Right ventricle myocardium superior (tissue), 1 donor: ENCODE results near the gene ACSS1. TPM values are rescaled to one million over a fixed set of nuclear protein-coding genes. Genes with fewer than 3 reads are reported as not detected.
A peak's percentile ranks its signal among the peaks of the same experiment; 100 is the strongest.

Experiments
- ATAC-seq: fragments of 200-7000 bp; cut with Tn5 transposase; one replicate; pipeline ENCODE4 v1.9.1; 2020; ENCODE audit warnings: mild to moderate bottlenecking; ENCODE audit not compliant: poor library complexity
- DNase-seq: peaks from one replicate; pipeline ENCODE4 v3.0.0-alpha.2; 2020
- intact Hi-C: fragments of 100-400 bp; cut with DNase I; formaldehyde crosslinking; loops from one replicate; pipeline ENCODE4 v1.11.2; 2022
- total RNA-seq: library from RNA; stranded (reverse); fragmentation: NEBNext Ultra II Directional; extraction: Animal tissue kit (Norgen Biotek cat#: 25700); gene quantifications from one replicate; pipeline ENCODE4 v1.2.1, GENCODE V29; 2021
- donor health status: DM: no; HTN: yes; CAD: no; lungs with severe emphysema.

Gene ACSS1
- total RNA-seq, 1 donor from 2014 or later = 143 TPM

GRCh38 chr20:25063546-25063945 lies 5.6 kb upstream of the ACSS1 start:
- DNase-seq = no peak
- intact Hi-C loops = loop anchor here (5.0 kb wide), 1 partner anchor 334 kb away; no protein-coding TSS in a partner anchor
- no peak for ATAC-seq

- intact Hi-C loops = loop anchor here (5.0 kb wide), 1 partner anchor 334 kb away; no protein-coding TSS in a partner anchor
- no peak for DNase-seq
- no peak for ATAC-seq
These were observed 4.9 kb upstream of the ACSS1 start for GRCh38 chr20:25062841-25063240.

DNA sequence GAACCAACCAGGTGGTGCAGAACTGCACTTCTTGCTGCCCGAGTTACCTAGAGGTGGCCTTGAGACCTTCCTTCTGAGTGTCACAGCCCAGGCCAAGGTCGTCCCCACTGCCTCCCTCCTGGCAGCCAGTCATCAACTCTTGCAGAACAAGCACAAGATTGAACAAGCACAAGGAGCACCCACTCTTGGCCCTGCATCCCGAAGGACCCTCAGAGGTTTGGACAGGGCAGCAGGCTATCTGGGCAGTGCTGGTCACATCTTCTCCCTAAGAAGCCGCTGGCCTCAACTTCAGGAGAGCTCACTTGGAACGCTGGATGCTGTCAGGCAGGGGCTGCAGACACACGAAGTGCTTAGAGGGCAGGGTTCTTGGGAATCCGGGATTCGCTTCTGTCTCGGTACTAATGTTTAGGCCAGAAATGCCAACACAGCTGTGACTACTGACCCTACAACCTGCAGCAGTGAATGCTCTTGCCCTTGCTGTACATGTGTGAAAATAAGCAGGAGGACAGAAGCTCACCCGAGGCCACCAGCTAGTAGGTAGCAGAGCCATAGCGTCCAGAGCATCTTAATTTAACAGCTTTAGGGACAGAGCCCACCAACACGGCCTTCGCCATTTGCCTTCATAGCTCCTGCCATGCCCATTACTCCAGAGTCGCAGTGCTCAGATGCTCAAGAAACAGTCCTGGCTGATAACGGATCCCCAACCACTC lies 4.0 kb upstream of the ACSS1 start:
- ATAC-seq (no peak), DNase-seq (no peak)
- intact Hi-C loops = loop anchor here (5.0 kb wide), 1 partner anchor 335 kb away; no protein-coding TSS in a partner anchor

- ATAC-seq (no peak), DNase-seq (no peak)
- intact Hi-C loops = loop anchor here (5.0 kb wide), 1 partner anchor 336 kb away; no protein-coding TSS in a partner anchor
These were observed 3.3 kb upstream of the ACSS1 start for GRCh38 chr20:25061103-25061799.

GRCh38 chr20:25059866-25060465 lies 2.0 kb upstream of the ACSS1 start:
- intact Hi-C loops = loop anchor here (5.0 to 10.0 kb wide), 2 partner anchors 195 to 337 kb away; no protein-coding TSS in a partner anchor
- ATAC-seq (no peak), DNase-seq (no peak)

DNA sequence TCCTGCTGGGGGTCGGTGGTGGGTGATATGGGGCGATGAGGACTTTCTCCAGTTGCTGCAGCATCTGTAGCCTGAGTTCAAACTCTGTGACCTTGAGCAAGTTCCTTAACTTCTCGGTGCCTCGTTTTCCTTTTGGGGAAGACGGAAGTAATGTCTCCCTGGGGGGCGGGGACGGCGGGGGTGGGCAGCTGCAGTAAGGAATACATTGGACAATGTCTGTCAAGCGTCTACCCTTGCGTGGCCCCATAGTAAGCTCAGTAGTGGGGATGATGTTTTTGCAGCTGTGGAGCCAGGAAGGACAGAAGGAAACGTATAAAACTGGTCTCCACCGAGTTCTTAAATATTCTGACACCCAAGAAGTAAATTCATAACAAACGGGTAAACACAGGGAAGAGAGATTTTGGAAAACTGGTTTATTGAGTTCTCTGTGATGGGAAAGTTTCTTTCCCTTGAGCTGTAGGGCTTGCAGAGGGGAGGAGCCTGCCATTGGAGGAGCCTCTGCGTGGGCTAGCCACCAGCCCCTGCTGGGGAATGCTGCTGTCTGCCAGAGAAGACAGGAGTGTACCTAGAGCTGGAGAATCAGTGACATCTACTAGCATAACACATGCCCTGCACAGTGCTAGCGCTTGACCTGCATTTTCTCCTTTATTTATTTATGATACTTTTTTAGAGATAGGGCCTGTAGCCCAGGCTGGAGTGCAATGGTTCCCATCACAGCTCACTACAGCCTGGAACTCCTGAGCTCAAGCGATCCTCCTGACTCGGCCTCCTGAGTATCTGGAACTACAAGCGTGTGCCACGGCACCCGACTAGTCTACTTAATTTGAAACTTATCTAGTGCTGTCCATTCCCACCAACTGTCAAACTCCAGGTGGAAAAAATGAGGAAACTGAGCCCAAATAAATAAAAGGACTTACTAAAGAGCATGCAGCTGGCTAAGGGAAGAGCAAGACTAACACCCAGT lies 1.2 kb upstream of the ACSS1 start:
- DNase-seq = no peak
- no peak for ATAC-seq
- intact Hi-C loops = loop anchor here (10.0 kb wide), 1 partner anchor 196 kb away; no protein-coding TSS in a partner anchor

DNA sequence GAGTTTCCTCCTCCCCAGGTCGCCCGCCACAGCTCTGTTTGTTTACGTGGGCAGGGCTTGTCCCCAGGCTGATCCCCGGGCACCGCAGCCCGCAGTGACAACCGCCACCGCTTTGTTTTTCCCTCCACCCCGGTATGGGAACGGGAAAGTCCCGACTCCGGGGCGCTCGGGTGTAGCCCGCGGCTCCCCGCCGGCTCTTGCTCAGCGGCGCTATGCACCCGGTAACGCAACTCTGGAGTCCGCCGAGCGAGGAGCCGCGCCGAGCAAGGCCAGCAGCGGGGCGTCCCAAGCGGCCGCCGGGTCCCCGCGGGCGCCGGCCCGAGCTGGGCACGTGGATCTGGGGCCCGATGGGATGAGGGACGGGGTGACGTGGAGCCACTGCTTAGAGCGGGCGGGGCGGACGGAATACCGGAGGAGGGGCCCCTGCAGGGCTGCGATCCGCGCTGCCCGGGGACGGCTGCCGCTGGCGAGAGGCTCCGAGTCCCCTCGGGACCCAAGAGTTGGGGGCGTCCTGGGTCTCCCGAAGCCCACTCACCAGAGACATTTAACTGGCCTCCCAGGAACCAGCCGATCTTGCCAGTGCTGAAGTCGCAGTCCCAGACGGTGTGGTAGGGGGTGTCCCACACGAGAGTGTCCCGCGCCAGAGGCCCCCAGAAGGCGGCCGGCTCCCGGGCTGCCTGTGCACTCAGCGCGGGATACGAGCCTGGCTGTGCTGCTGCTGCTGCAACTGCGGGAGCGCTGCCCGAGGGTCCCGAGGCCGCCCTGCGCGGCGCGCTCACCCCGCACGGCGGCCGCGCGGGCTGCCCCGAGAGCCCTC lies 497 bp downstream of the ACSS1 start:
- DNase-seq (peak; percentile 86), ATAC-seq (peak; percentile 76)
- intact Hi-C loops = loop anchor here (10.0 kb wide), 1 partner anchor 197 kb away; no protein-coding TSS in a partner anchor

GRCh38 chr20:25056690-25057233 lies 1.2 kb downstream of the ACSS1 start:
- intact Hi-C loops = loop anchor here (10.0 kb wide), 1 partner anchor 198 kb away; no protein-coding TSS in a partner anchor
- no peak for DNase-seq
- ATAC-seq = no peak

GRCh38 chr20:25055711-25056495 lies 2.0 kb downstream of the ACSS1 start:
- DNase-seq (no peak), ATAC-seq (no peak)
- intact Hi-C loops = loop anchor here (10.0 kb wide), 1 partner anchor 199 kb away; no protein-coding TSS in a partner anchor

DNA sequence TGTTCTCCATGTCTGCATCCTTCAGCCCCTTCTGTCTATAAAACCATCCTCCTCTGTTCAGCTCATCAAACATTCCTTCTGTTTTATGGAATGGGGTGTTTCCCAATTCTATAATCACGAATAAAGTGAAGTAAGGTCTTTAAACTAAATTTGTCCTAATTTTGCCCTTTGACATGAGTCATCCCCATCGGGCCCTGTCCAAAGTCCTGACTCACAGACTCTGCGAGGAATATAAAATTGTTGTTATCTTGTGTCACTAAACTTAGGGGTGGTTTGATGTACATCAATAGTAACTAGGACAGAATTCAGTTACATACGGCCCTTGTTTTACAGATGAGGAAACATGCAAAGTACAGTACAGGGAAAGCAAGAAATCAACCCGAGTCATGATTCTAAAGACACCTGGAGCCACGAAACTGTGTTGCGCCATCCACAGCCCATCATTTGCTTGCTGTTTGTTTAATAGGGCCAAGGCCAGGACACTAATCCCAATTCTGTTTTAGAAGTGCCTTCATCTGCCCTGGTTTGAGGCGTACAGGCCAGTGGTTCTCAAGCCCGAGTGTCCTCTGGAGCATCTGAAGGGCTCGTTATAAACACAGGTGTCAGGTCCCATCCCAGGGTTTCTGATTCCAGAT lies 2.8 kb downstream of the ACSS1 start:
- DNase-seq (no peak), ATAC-seq (no peak)
- intact Hi-C loops = loop anchor here (10.0 kb wide), 1 partner anchor 200 kb away; no protein-coding TSS in a partner anchor

GRCh38 chr20:25054096-25054820 lies 3.7 kb downstream of the ACSS1 start:
- no peak for DNase-seq
- intact Hi-C loops = loop anchor here (10.0 kb wide), 1 partner anchor 201 kb away; no protein-coding TSS in a partner anchor
- ATAC-seq = no peak

GRCh38 chr20:25053255-25054031 lies 4.5 kb downstream of the ACSS1 start:
- DNase-seq = peak; percentile 83
- peak; percentile 34 for ATAC-seq
- intact Hi-C loops = loop anchor here (10.0 kb wide), 1 partner anchor 201 kb away; no protein-coding TSS in a partner anchor

GRCh38 chr20:25052255-25053194 lies 5.4 kb downstream of the ACSS1 start:
- DNase-seq = peak; percentile 41
- intact Hi-C loops = loop anchor here (10.0 kb wide), 1 partner anchor 202 kb away; no protein-coding TSS in a partner anchor

More at GRCh38 chr20:25052255-25053194, 5.4 kb downstream of the ACSS1 start:
- ATAC-seq = no peak
